Trophoblast cell (in vitro differentiated cells and primary cell): ENCODE results near the gene DRD2.

ENCODE experiments used
- DNase-seq, 2 donors: peaks; one replicate each; pipeline ENCODE4 v3.0.0-alpha.2; 2016
- H2AFZ ChIP-seq: 2 replicates; pipeline ENCODE4 v1.6.1; 2013; ENCODE audit warnings: low read length, moderate library complexity, mild to moderate bottlenecking; ENCODE audit not compliant: insufficient read depth, poor library complexity
- H2AK5ac ChIP-seq: 2 replicates; pipeline ENCODE4 v1.6.1; 2013; ENCODE audit warnings: mild to moderate bottlenecking, low read length
- H2BK120ac ChIP-seq: 2 replicates; pipeline ENCODE4 v1.6.1; 2013; ENCODE audit warnings: low read length, mild to moderate bottlenecking, moderate library complexity; ENCODE audit not compliant: insufficient read depth, poor library complexity
- H2BK12ac ChIP-seq: 2 replicates; pipeline ENCODE4 v1.6.1; 2013; ENCODE audit warnings: mild to moderate bottlenecking, low read length, moderate library complexity
- H2BK5ac ChIP-seq: 2 replicates; pipeline ENCODE4 v1.6.1; 2013; ENCODE audit warnings: low read length, low read depth, moderate library complexity, mild to moderate bottlenecking; ENCODE audit not compliant: poor library complexity
- H3K14ac ChIP-seq: 2 replicates; pipeline ENCODE4 v1.6.1; 2013; ENCODE audit warnings: mild to moderate bottlenecking, low read length
- H3K18ac ChIP-seq: 2 replicates; pipeline ENCODE4 v1.6.1; 2013; ENCODE audit warnings: mild to moderate bottlenecking, low read length
- H3K23ac ChIP-seq: 2 replicates; pipeline ENCODE4 v1.6.1; 2013; ENCODE audit warnings: low read length
- H3K27ac ChIP-seq: 2 replicates; pipeline ENCODE4 v1.5.1; 2013; ENCODE audit warnings: low read depth, mild to moderate bottlenecking, inconsistent platforms, low read length, moderate library complexity
- H3K27me3 ChIP-seq: 2 replicates; pipeline ENCODE4 v1.6.1; 2013; ENCODE audit warnings: inconsistent platforms, mild to moderate bottlenecking, low read length, moderate library complexity; ENCODE audit not compliant: insufficient read depth
- H3K36me3 ChIP-seq, 2 experiments: 1 replicate in 1 of 2; 2 replicates in 1 of 2; pipeline ENCODE4 v1.6.1; 2013; ENCODE audit warnings: low read length in 2 of 2, mild to moderate bottlenecking in 2 of 2, moderate library complexity in 1 of 2; ENCODE audit not compliant: insufficient read depth in 2 of 2, control insufficient read depth in 1 of 2
- H3K4ac ChIP-seq: 2 replicates; pipeline ENCODE4 v1.6.1; 2013; ENCODE audit warnings: low read depth, mild to moderate bottlenecking, low read length, moderate library complexity
- H3K4me1 ChIP-seq, 2 experiments: 1 replicate in 1 of 2; 2 replicates in 1 of 2; pipeline ENCODE4 v1.6.1; 2013; ENCODE audit warnings: low read length in 2 of 2, mild to moderate bottlenecking in 2 of 2, moderate library complexity in 1 of 2; ENCODE audit not compliant: insufficient read depth in 2 of 2, control insufficient read depth in 1 of 2
- H3K4me2 ChIP-seq: 2 replicates; pipeline ENCODE4 v1.6.1; 2013; ENCODE audit warnings: inconsistent platforms, mild to moderate bottlenecking, low read length, moderate library complexity
- H3K4me3 ChIP-seq: 2 replicates; pipeline ENCODE4 v1.5.1; 2013; ENCODE audit warnings: mild to moderate bottlenecking, low read depth, low read length, inconsistent platforms
- H3K79me1 ChIP-seq: one replicate; pipeline ENCODE4 v1.6.1; 2013; ENCODE audit warnings: low read length
- H3K79me2 ChIP-seq: 2 replicates; pipeline ENCODE4 v1.6.1; 2013; ENCODE audit warnings: low read length, mild to moderate bottlenecking; ENCODE audit not compliant: control insufficient read depth, insufficient read depth, poor library complexity
- H3K9ac ChIP-seq: 2 replicates; pipeline ENCODE4 v1.6.1; 2013; ENCODE audit warnings: mild to moderate bottlenecking, low read length
- H3K9me3 ChIP-seq: 2 replicates; pipeline ENCODE4 v1.6.1; 2013; ENCODE audit warnings: low read depth, mild to moderate bottlenecking, control low read depth, inconsistent platforms, low read length; ENCODE audit not compliant: insufficient read depth
- H4K12ac ChIP-seq: 2 replicates; pipeline ENCODE4 v1.6.1; 2013; ENCODE audit warnings: low read depth, mild to moderate bottlenecking, low read length, moderate library complexity
- H4K8ac ChIP-seq: 2 replicates; pipeline ENCODE4 v1.6.1; 2013; ENCODE audit warnings: low read depth, mild to moderate bottlenecking, low read length, moderate library complexity
- H4K91ac ChIP-seq: one replicate; pipeline ENCODE4 v1.6.1; 2013; ENCODE audit warnings: low read depth, mild to moderate bottlenecking, low read length, moderate library complexity
- WGBS: extraction: QIAGEN DNeasy Blood & Tissue Kit; methylation state at CpG from one replicate; pipeline ENCODE4 v1.1.7; 2013; ENCODE audit warnings: missing lambda C conversion rate; ENCODE audit not compliant: insufficient read length, insufficient coverage; ENCODE audit errors: extremely low coverage; 5-methylcytosine and 5-hydroxymethylcytosine counted together

Gene DRD2

GRCh38 chr11:113484223-113484622, 9.0 kb upstream of the DRD2 start:
- no peak overlapping the region for H4K8ac ChIP-seq
- no peaks in the 10 kb centered on the region for H3K9me3 ChIP-seq
- H3K36me3 ChIP-seq, result no peaks in the 10 kb centered on the region
- no peak for DNase-seq
- no peak overlapping the region for H3K14ac ChIP-seq
- no peak overlapping the region for H3K4ac ChIP-seq
- H3K4me2 ChIP-seq, result no peak overlapping the region
- no peak overlapping the region for H2AFZ ChIP-seq
- no peaks in the 10 kb centered on the region for H3K79me1 ChIP-seq
- no peak overlapping the region for H2AK5ac ChIP-seq
- H3K79me2 ChIP-seq, result no peaks in the 10 kb centered on the region
- H2BK120ac ChIP-seq, result no peak overlapping the region
- H3K23ac ChIP-seq, result no peak overlapping the region
- H3K27me3 ChIP-seq, result no peaks in the 10 kb centered on the region
- no peak overlapping the region for H3K4me3 ChIP-seq
- H3K18ac ChIP-seq, result no peak overlapping the region
- H2BK5ac ChIP-seq, result no peak overlapping the region
- H4K12ac ChIP-seq, result no peak overlapping the region
- no CpG with 5 or more reads among the region's 2 CpGs for WGBS
- H3K27ac ChIP-seq, result no peak overlapping the region
- H3K4me1 ChIP-seq, result no peaks in the 10 kb centered on the region
- no peak overlapping the region for H4K91ac ChIP-seq
- H3K9ac ChIP-seq, result no peak overlapping the region
- no peak overlapping the region for H2BK12ac ChIP-seq

GRCh38 chr11:113481672-113482071, 6.5 kb upstream of the DRD2 start:
- no peak overlapping the region for H3K4me2 ChIP-seq
- no peak overlapping the region for H2BK12ac ChIP-seq
- H3K27me3 ChIP-seq, result peaks cover 6% of the 10 kb centered on the region
- H3K14ac ChIP-seq, result no peak overlapping the region
- H4K12ac ChIP-seq, result no peak overlapping the region
- no peak for DNase-seq
- no peaks in the 10 kb centered on the region for H3K4me1 ChIP-seq
- no peak overlapping the region for H4K91ac ChIP-seq
- H2AFZ ChIP-seq, result no peak overlapping the region
- no peak overlapping the region for H3K23ac ChIP-seq
- no peak overlapping the region for H2AK5ac ChIP-seq
- H3K9me3 ChIP-seq, result peaks cover 2% of the 10 kb centered on the region
- H2BK120ac ChIP-seq, result no peak overlapping the region
- no peak overlapping the region for H3K4ac ChIP-seq
- H3K9ac ChIP-seq, result no peak overlapping the region
- H3K4me3 ChIP-seq, result no peak overlapping the region
- no peaks in the 10 kb centered on the region for H3K79me1 ChIP-seq
- H3K79me2 ChIP-seq, result no peaks in the 10 kb centered on the region
- H4K8ac ChIP-seq, result no peak overlapping the region
- H3K36me3 ChIP-seq, result no peaks in the 10 kb centered on the region
- no peak overlapping the region for H3K18ac ChIP-seq
- no peak overlapping the region for H3K27ac ChIP-seq
- WGBS, result no CpG with 5 or more reads among the region's 3 CpGs
- H2BK5ac ChIP-seq, result no peak overlapping the region

- Histone ChIP-seq H3K4me3 (no peak overlapping the region), H3K27ac (no peak overlapping the region), H3K79me2 (no peaks in the 10 kb centered on the region), H2BK12ac (no peak overlapping the region), H3K4ac (no peak overlapping the region), H2BK5ac (no peak overlapping the region), H3K4me2 (no peak overlapping the region), H3K9ac (no peak overlapping the region), H2AK5ac (no peak overlapping the region), H2AFZ (no peak overlapping the region), H4K8ac (no peak overlapping the region), H3K18ac (no peak overlapping the region), H4K91ac (no peak overlapping the region), H4K12ac (no peak overlapping the region), H3K9me3 (peaks cover 2% of the 10 kb centered on the region), H3K14ac (no peak overlapping the region), H3K4me1 (no peaks in the 10 kb centered on the region), H3K27me3 (peaks cover 9% of the 10 kb centered on the region), H3K23ac (no peak overlapping the region), H3K79me1 (no peaks in the 10 kb centered on the region), H3K36me3 (no peaks in the 10 kb centered on the region), H2BK120ac (no peak overlapping the region)
- no peak for DNase-seq
Measured at GRCh38 chr11:113481226-113481625, 6.0 kb upstream of the DRD2 start.

- no peaks in the 10 kb centered on the region for H3K79me1 ChIP-seq
- H3K18ac ChIP-seq, result no peak overlapping the region
- H2AFZ ChIP-seq, result no peak overlapping the region
- H2BK120ac ChIP-seq, result no peak overlapping the region
- H3K4ac ChIP-seq, result no peak overlapping the region
- H3K9ac ChIP-seq, result no peak overlapping the region
- no peak overlapping the region for H2BK5ac ChIP-seq
- peaks cover 0 to 2% of the 10 kb centered on the region in 2 experiments for H3K4me1 ChIP-seq
- no peak overlapping the region for H2BK12ac ChIP-seq
- H3K23ac ChIP-seq, result no peak overlapping the region
- H2AK5ac ChIP-seq, result no peak overlapping the region
- H3K36me3 ChIP-seq, result no peaks in the 10 kb centered on the region
- H4K8ac ChIP-seq, result no peak overlapping the region
- peaks cover 2% of the 10 kb centered on the region for H3K9me3 ChIP-seq
- no peak overlapping the region for H3K4me2 ChIP-seq
- no peak for DNase-seq
- H4K91ac ChIP-seq, result no peak overlapping the region
- H3K79me2 ChIP-seq, result no peaks in the 10 kb centered on the region
- H4K12ac ChIP-seq, result no peak overlapping the region
- H3K4me3 ChIP-seq, result no peak overlapping the region
- peaks cover 26% of the 10 kb centered on the region for H3K27me3 ChIP-seq
- no CpG with 5 or more reads among the region's 8 CpGs for WGBS
- H3K14ac ChIP-seq, result no peak overlapping the region
- no peak overlapping the region for H3K27ac ChIP-seq
Measured at GRCh38 chr11:113477321-113477720, 2.1 kb upstream of the DRD2 start.
